Neural cell (in vitro differentiated cells): Measurements from ENCODE around the gene GPNMB. TPM values are rescaled to one million over a fixed set of nuclear protein-coding genes. Genes with fewer than 3 reads are reported as not detected.
"Not testable (repeated sequence)": the region's sequence is repeated elsewhere in the genome, so short reads cannot be mapped to it uniquely, and the experiment has no call there.

Experiments used
- H2AFZ ChIP-seq: fragments of 200-600, 300-800 bp; sonication (generic), shearing (Covaris generic); 2 replicates; pipeline ENCODE4 v1.6.0; 2014; ENCODE audit warnings: low read depth, mild to moderate bottlenecking, antibody characterized with exemption, low read length, moderate library complexity
- H3F3A ChIP-seq: fragments of 200-600 bp; shearing (Covaris generic); 2 replicates; pipeline ENCODE4 v1.6.1; 2016; ENCODE audit warnings: mild to moderate bottlenecking, moderate library complexity, mixed read lengths, antibody characterized with exemption, low read length; ENCODE audit not compliant: insufficient read depth, poor library complexity, severe bottlenecking
- H3K27ac ChIP-seq: fragments of 200-600, 300-800 bp; sonication (generic), shearing (Covaris generic); 2 replicates; pipeline ENCODE4 v1.5.1; 2014; ENCODE audit warnings: mild to moderate bottlenecking, low read length, moderate library complexity
- H3K27me3 ChIP-seq: fragments of 300-800, 200-600 bp; sonication (generic), shearing (Covaris generic); 2 replicates; pipeline ENCODE4 v1.6.0; 2014; ENCODE audit warnings: mild to moderate bottlenecking, low read depth, low read length, moderate library complexity; ENCODE audit not compliant: insufficient read depth
- H3K36me3 ChIP-seq: fragments of 300-800, 200-600 bp; sonication (generic), shearing (Covaris generic); 2 replicates; pipeline ENCODE4 v1.5.1; 2014; ENCODE audit warnings: mild to moderate bottlenecking, antibody characterized with exemption, low read length, moderate library complexity; ENCODE audit not compliant: insufficient read depth
- H3K4me2 ChIP-seq: fragments of 300-800, 200-600 bp; sonication (generic), shearing (Covaris generic); 2 replicates; pipeline ENCODE4 v1.6.0; 2014; ENCODE audit warnings: mild to moderate bottlenecking, low read length
- H3K4me3 ChIP-seq: fragments of 300-800, 200-600 bp; sonication (generic), shearing (Covaris generic); 2 replicates; pipeline ENCODE4 v1.5.1; 2014; ENCODE audit warnings: mild to moderate bottlenecking, low read length, moderate library complexity
- H3K79me2 ChIP-seq: fragments of 200-600 bp; shearing (Covaris generic); replicated peaks from 2 replicates; pipeline ENCODE4 v1.6.0; 2014; ENCODE audit warnings: mild to moderate bottlenecking, low read length, moderate library complexity; ENCODE audit not compliant: insufficient read depth
- H3K9ac ChIP-seq: fragments of 300-800, 200-600 bp; sonication (generic), shearing (Covaris generic); 2 replicates; pipeline ENCODE4 v1.6.1; 2016; ENCODE audit warnings: mild to moderate bottlenecking, low read length, mixed read lengths
- H3K9me2 ChIP-seq: fragments of 200-600 bp; shearing (Covaris generic); 2 replicates; pipeline ENCODE4 v1.6.1; 2016; ENCODE audit warnings: mild to moderate bottlenecking, low read length, mixed read lengths; ENCODE audit not compliant: insufficient read depth
- H3K9me3 ChIP-seq: fragments of 200-600, 300-800 bp; sonication (generic), shearing (Covaris generic); 2 replicates; pipeline ENCODE4 v1.6.1; 2016; ENCODE audit warnings: mild to moderate bottlenecking, mixed run types, low read length, moderate library complexity, mixed read lengths
- H4K20me1 ChIP-seq: fragments of 200-600 bp; shearing (Covaris generic); 2 replicates; pipeline ENCODE4 v1.6.1; 2016; ENCODE audit warnings: mild to moderate bottlenecking, mixed run types; ENCODE audit not compliant: insufficient read depth
- EP300 ChIP-seq: fragments of 450-650 bp; conservative IDR thresholded peaks from 2 replicates; pipeline ENCODE4 v1.6.1; 2014; ENCODE audit warnings: antibody characterized with exemption, mild to moderate bottlenecking, moderate library complexity; ENCODE audit not compliant: poor library complexity, severe bottlenecking
- EZH2 ChIP-seq: fragments of 200-600, 300-800 bp; shearing (Covaris generic), sonication (generic); IDR thresholded peaks from 2 replicates; pipeline ENCODE4 v1.6.1; 2014; ENCODE audit warnings: antibody characterized with exemption, low read length, borderline replicate concordance, mild to moderate bottlenecking; ENCODE audit not compliant: insufficient read depth, poor library complexity, severe bottlenecking
- MXI1 ChIP-seq: fragments of 450-650 bp; conservative IDR thresholded peaks from 2 replicates; pipeline ENCODE4 v1.6.1; 2014; ENCODE audit warnings: antibody characterized with exemption, mild to moderate bottlenecking; ENCODE audit not compliant: poor library complexity, severe bottlenecking
- POLR2AphosphoS5 ChIP-seq: IDR thresholded peaks from 2 replicates; pipeline ENCODE4 v1.6.1; 2012
- RAD21 ChIP-seq: fragments of 450-650 bp; conservative IDR thresholded peaks from 2 replicates; pipeline ENCODE4 v1.6.1; 2014; ENCODE audit warnings: antibody characterized with exemption, mild to moderate bottlenecking, moderate library complexity
- SMC3 ChIP-seq: fragments of 450-650 bp; conservative IDR thresholded peaks from 2 replicates; pipeline ENCODE4 v1.6.1; 2014; ENCODE audit warnings: antibody characterized with exemption, mild to moderate bottlenecking, moderate library complexity; ENCODE audit not compliant: poor library complexity
- TAF1 ChIP-seq: IDR thresholded peaks from 2 replicates; pipeline ENCODE4 v1.6.1; 2012; ENCODE audit warnings: low read depth
- polyA plus RNA-seq: library from polyadenylated mRNA; depleted of rRNA; stranded (reverse); fragments of >200 nt; gene quantifications from 2 replicates; pipeline ENCODE4 v1.2.3, GENCODE V29; 2014
- TF ChIP-seq, protein P1 (sequence below): IDR thresholded peaks from 2 replicates; pipeline ENCODE4 v1.6.1; 2012; ENCODE audit warnings: borderline replicate concordance
- TF ChIP-seq, protein P2 (sequence below): fragments of 450-650 bp; IDR thresholded peaks from 2 replicates; pipeline ENCODE4 v1.5.1; 2014; ENCODE audit warnings: antibody characterized with exemption, mild to moderate bottlenecking, moderate library complexity; ENCODE audit not compliant: poor library complexity, severe bottlenecking

Gene GPNMB
- polyA plus RNA-seq, 1 donor from 2014 or later: not detected

DNA sequence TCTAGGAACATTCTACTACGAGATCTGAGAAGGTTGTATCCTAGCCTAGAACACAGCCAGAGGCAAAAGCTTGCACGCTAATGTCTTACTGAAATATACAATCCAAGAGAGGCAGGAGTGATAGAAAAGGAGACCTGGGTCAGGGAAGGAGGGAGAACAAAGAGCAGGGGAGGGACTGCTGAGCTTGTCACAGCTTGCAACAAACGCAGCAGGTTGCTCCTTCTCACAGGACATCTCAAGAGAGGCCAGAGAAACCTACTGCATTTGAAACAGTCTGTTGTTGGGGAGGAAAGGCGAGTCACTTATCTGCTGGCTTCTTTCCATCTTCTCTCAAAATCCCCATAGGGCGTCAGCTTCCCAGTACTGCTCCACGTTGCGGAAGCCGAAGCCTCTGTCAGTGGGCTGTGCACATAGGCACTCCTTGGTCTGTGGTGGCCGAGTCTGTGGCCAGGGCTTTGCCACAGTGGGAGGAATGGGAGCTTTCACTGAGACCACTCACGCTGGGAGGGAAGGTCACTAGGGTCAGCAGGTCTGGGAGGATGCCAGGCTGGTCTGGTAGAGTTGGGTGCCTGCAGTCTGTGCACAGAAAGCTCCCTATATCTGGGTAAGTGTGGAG lies 25.8 kb upstream of the GPNMB start:
- Histone ChIP-seq H3K4me3 (no peak overlapping the region), H3K36me3 (no peaks in the 10 kb centered on the region), H3K9ac (no peak overlapping the region), H3K27me3 (no peaks in the 10 kb centered on the region), H3K9me3 (no peaks in the 10 kb centered on the region), H3F3A (no peaks in the 10 kb centered on the region), H3K9me2 (no peaks in the 10 kb centered on the region), H3K4me2 (no peak overlapping the region), H3K27ac (no peak overlapping the region), H2AFZ (no peak overlapping the region), H4K20me1 (no peaks in the 10 kb centered on the region), H3K79me2 (no peaks in the 10 kb centered on the region)
- TF ChIP-seq MXI1: no peak
- TF ChIP-seq, protein P1, sequence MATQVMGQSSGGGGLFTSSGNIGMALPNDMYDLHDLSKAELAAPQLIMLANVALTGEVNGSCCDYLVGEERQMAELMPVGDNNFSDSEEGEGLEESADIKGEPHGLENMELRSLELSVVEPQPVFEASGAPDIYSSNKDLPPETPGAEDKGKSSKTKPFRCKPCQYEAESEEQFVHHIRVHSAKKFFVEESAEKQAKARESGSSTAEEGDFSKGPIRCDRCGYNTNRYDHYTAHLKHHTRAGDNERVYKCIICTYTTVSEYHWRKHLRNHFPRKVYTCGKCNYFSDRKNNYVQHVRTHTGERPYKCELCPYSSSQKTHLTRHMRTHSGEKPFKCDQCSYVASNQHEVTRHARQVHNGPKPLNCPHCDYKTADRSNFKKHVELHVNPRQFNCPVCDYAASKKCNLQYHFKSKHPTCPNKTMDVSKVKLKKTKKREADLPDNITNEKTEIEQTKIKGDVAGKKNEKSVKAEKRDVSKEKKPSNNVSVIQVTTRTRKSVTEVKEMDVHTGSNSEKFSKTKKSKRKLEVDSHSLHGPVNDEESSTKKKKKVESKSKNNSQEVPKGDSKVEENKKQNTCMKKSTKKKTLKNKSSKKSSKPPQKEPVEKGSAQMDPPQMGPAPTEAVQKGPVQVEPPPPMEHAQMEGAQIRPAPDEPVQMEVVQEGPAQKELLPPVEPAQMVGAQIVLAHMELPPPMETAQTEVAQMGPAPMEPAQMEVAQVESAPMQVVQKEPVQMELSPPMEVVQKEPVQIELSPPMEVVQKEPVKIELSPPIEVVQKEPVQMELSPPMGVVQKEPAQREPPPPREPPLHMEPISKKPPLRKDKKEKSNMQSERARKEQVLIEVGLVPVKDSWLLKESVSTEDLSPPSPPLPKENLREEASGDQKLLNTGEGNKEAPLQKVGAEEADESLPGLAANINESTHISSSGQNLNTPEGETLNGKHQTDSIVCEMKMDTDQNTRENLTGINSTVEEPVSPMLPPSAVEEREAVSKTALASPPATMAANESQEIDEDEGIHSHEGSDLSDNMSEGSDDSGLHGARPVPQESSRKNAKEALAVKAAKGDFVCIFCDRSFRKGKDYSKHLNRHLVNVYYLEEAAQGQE: no peak
- no peak for TF ChIP-seq TAF1
- TF ChIP-seq RAD21: no peak
- no peak for TF ChIP-seq POLR2AphosphoS5
- TF ChIP-seq, protein P2, sequence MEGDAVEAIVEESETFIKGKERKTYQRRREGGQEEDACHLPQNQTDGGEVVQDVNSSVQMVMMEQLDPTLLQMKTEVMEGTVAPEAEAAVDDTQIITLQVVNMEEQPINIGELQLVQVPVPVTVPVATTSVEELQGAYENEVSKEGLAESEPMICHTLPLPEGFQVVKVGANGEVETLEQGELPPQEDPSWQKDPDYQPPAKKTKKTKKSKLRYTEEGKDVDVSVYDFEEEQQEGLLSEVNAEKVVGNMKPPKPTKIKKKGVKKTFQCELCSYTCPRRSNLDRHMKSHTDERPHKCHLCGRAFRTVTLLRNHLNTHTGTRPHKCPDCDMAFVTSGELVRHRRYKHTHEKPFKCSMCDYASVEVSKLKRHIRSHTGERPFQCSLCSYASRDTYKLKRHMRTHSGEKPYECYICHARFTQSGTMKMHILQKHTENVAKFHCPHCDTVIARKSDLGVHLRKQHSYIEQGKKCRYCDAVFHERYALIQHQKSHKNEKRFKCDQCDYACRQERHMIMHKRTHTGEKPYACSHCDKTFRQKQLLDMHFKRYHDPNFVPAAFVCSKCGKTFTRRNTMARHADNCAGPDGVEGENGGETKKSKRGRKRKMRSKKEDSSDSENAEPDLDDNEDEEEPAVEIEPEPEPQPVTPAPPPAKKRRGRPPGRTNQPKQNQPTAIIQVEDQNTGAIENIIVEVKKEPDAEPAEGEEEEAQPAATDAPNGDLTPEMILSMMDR: no peak
- no peak for TF ChIP-seq EZH2
- no peak for TF ChIP-seq EP300

DNA sequence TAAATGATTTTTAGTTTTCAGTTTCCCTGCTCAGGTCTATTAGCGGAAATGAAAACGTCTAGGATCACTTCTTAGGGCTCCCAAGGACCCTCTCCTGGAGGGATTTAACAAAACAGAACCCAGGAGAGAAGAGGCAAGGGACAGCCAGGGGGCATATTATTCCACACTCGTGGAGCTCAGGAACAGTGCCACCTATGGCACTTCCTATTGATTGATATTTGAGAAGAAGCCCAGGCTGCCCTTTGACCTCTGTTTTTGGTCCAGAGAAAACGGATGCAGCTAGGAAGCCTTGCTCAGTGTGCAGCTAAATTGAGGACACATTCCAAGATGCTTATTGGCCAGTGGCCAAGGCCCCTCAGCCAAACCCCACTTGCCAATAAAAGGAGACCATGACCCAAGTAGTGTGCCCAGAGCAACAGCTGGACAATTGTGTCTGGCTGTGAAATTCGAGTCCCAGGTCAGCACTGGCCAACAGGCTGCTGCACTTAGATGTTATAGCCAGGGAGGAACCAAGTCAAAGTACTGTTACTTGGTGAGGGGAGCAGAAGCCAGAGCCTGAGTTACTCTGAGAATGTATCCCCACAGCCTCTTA lies 24.0 kb upstream of the GPNMB start:
- Histone ChIP-seq H3K27me3 (no peaks in the 10 kb centered on the region), H3K4me2 (no peak overlapping the region), H3K36me3 (no peaks in the 10 kb centered on the region), H3K9ac (no peak overlapping the region), H3K79me2 (no peaks in the 10 kb centered on the region), H3F3A (no peaks in the 10 kb centered on the region), H2AFZ (no peak overlapping the region), H3K4me3 (no peak overlapping the region), H3K27ac (no peak overlapping the region), H3K9me3 (no peaks in the 10 kb centered on the region), H3K9me2 (no peaks in the 10 kb centered on the region), H4K20me1 (no peaks in the 10 kb centered on the region)
- TF ChIP-seq TAF1 (no peak), MXI1 (no peak), SMC3 (no peak), EP300 (no peak), RAD21 (no peak), EZH2 (no peak), POLR2AphosphoS5 (no peak)
- TF ChIP-seq, protein P2: no peak
- TF ChIP-seq, protein P1: no peak

DNA sequence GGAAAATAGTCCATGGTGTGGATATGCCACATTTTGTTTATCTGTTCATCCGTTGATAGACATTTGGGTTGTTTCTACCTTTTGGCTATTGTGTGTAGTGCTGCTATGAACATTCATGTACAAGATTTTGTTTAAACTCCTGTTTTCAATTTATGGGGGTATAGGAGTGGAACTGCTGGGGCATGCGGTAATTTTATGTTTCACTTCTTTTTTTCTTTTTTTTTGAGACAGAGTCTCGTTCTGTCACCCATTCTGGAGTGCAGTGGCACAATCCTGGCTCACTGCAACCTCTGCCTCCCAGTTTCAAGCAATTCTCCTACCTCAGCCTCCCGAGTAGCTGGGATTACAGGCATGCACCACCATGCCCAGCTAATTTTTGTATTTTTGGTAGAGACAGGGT lies 22.2 kb upstream of the GPNMB start:
- not testable (repeated sequence) for H3K36me3 ChIP-seq, H3K4me3 ChIP-seq, H3K27me3 ChIP-seq, H3K9me3 ChIP-seq, H3F3A ChIP-seq, H3K27ac ChIP-seq, H3K9me2 ChIP-seq, H3K79me2 ChIP-seq, H3K9ac ChIP-seq, H2AFZ ChIP-seq, H3K4me2 ChIP-seq, H4K20me1 ChIP-seq
